Neural progenitor cell (in vitro differentiated cells): Measurements from ENCODE around the gene FBLIM1.

ENCODE experiments used
- EZH2 ChIP-seq: fragments of 200-600 bp; sonication (generic); IDR thresholded peaks from 2 replicates; pipeline ENCODE4 v1.6.1; 2017; ENCODE audit warnings: antibody characterized with exemption, mild to moderate bottlenecking, moderate library complexity
- TF ChIP-seq, protein P1 (sequence below): fragments of 200-600 bp; sonication (generic); IDR thresholded peaks from 2 replicates; pipeline ENCODE4 v1.5.1; 2017; ENCODE audit warnings: antibody characterized with exemption, mild to moderate bottlenecking

DNA sequence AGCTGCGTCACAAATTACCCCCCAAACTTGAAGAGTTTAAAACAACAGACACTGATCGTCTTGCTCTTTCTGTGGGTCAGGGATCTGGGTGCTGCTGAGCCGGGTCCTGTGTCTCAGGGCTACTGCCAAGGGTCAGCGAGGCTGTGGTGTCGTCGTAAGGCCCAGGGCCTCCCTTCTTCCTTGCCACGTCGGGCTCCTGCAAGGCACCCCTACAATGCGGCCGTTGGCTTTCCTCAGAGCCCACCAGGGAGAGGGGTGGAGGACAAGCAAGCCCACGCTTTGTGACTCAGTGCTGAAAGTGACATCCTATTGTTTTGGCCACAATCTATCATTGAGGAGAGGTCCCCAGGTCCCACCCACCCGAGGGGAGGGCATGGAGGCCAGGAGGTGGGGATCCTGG, 7.7 kb upstream of the FBLIM1 start:
- TF ChIP-seq, protein P1, sequence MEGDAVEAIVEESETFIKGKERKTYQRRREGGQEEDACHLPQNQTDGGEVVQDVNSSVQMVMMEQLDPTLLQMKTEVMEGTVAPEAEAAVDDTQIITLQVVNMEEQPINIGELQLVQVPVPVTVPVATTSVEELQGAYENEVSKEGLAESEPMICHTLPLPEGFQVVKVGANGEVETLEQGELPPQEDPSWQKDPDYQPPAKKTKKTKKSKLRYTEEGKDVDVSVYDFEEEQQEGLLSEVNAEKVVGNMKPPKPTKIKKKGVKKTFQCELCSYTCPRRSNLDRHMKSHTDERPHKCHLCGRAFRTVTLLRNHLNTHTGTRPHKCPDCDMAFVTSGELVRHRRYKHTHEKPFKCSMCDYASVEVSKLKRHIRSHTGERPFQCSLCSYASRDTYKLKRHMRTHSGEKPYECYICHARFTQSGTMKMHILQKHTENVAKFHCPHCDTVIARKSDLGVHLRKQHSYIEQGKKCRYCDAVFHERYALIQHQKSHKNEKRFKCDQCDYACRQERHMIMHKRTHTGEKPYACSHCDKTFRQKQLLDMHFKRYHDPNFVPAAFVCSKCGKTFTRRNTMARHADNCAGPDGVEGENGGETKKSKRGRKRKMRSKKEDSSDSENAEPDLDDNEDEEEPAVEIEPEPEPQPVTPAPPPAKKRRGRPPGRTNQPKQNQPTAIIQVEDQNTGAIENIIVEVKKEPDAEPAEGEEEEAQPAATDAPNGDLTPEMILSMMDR = no peak
- no peak for TF ChIP-seq EZH2
